HK-2 (cell line): ENCODE results near the gene CAMSAP1.
"Not testable (repeated sequence)": the region's sequence is repeated elsewhere in the genome, so short reads cannot be mapped to it uniquely, and the experiment has no call there.

Source experiments
- DNase-seq: peaks from one replicate; pipeline ENCODE4 v3.0.0-alpha.2; 2018; ENCODE audit not compliant: unreplicated experiment

CAMSAP1 gene

GRCh38 chr9:135907431-135908092 is at the start of gene CAMSAP1:
Gene CAMSAP1 (minus strand): TSS chr9:135907546. CDS start chr9:135907159, 387 bp downstream.
- DNase-seq: peak; percentile 97

- DNase-seq: no peak
Measured at GRCh38 chr9:135956802-135957174, 49.4 kb upstream of the CAMSAP1 start.

- DNase-seq: no peak
Measured at GRCh38 chr9:135955934-135956801, 48.8 kb upstream of the CAMSAP1 start.

- no peak for DNase-seq
Measured at GRCh38 chr9:135952664-135953206, 45.4 kb upstream of the CAMSAP1 start.

- peak; percentile 74 for DNase-seq
Measured at GRCh38 chr9:135951889-135952663, 44.7 kb upstream of the CAMSAP1 start.

- DNase-seq: not testable (repeated sequence)
Measured at GRCh38 chr9:135951310-135951709, 44.0 kb upstream of the CAMSAP1 start.

- DNase-seq: not testable (repeated sequence)
Measured at GRCh38 chr9:135950841-135951240, 43.5 kb upstream of the CAMSAP1 start.

GRCh38 chr9:135950135-135950682 is 42.9 kb upstream of the CAMSAP1 start:
- no peak for DNase-seq

- DNase-seq: no peak
Measured at GRCh38 chr9:135949501-135950134, 42.3 kb upstream of the CAMSAP1 start.

- DNase-seq: no peak
Measured at GRCh38 chr9:135948968-135949367, 41.6 kb upstream of the CAMSAP1 start.

- DNase-seq: no peak
Measured at GRCh38 chr9:135948446-135948845, 41.1 kb upstream of the CAMSAP1 start.

GRCh38 chr9:135947582-135947981 is 40.2 kb upstream of the CAMSAP1 start:
- no peak for DNase-seq

- DNase-seq: not testable (repeated sequence)
Measured at GRCh38 chr9:135947105-135947504, 39.8 kb upstream of the CAMSAP1 start.

- DNase-seq: no peak
Measured at GRCh38 chr9:135946392-135946994, 39.1 kb upstream of the CAMSAP1 start.

- no peak for DNase-seq
Measured at GRCh38 chr9:135945969-135946368, 38.6 kb upstream of the CAMSAP1 start.

- DNase-seq: no peak
Measured at GRCh38 chr9:135944444-135945252, 37.3 kb upstream of the CAMSAP1 start.

- DNase-seq: not testable (repeated sequence)
Measured at GRCh38 chr9:135943604-135944003, 36.3 kb upstream of the CAMSAP1 start.

GRCh38 chr9:135941288-135941995 is 34.1 kb upstream of the CAMSAP1 start:
- DNase-seq: no peak
